Measurements from ENCODE around the gene DPH3.

The DPH3 gene

DNA sequence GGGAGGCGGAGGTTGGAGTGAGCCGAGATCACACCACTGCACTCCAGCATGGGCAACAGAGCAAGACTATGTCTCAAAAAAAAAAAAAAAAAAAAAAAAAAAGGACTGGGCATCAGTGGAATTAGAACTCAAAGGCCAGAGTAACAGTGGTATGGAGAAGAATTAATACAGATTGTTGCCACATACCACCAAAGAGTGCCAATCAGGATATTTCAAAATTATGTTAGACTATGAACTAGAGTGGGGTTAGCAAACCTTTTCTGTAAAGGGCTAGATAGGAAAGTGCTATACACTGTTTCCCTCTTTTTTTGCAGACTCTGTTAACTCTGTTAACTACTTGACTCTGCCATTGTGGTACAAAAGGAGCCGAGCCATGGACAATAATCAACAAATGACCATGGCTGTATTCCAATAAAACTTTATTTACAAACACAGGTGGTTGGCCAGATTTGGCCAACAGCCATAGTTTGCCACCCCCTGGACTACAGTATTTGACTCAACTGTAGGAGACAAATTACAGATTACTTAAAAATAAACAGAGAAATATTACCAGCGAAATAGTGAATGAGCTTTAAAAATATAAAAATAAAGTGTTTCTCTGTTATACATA, 28.6 kb downstream of the DPH3 start:
- FAIRE-seq (no peak), DNase-seq (ENCODE audit: low spot score) (no peak)

DNA sequence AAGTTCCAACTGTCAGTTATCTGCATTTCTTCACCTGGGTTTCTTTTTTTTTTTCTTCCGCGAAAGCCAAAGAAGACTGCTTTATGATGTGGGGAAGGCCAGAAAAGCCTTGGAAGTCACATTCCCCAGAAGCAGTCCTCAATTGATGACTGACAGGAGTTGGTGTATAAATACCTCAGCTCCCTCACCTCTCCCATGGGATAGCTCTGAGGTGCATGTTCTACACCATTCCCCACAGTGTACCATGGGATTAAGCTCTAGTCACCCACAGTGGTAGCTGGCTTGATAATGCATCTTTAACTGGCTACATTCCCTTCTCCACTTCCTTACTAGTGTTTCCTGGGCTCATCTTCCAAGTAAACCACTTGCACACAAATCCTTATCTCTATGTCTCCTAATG, 30.5 kb downstream of the DPH3 start:
- DNase-seq (ENCODE audit: low spot score) (no peak), FAIRE-seq (no peak)

DNA sequence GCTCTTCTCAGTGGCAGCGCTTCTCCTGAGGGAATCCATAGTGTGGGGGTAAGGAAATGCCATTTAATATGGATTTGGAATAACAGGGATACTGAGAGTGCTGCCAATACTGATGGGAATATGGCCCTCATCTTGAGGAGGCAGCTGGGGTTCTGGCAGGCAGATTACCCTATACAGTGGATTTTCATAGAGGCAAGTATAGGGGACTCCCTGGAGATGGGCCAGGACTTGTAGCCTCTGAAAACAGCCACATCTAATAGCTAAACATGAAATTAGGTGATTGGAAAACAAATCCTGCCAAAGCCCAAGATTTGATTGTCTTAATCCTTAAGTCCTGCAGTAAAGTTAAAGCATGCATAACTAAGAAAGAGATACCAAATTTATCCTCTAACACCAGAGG, 30.9 kb downstream of the DPH3 start:
- DNase-seq (ENCODE audit: low spot score): no peak
- FAIRE-seq: no peak

DNA sequence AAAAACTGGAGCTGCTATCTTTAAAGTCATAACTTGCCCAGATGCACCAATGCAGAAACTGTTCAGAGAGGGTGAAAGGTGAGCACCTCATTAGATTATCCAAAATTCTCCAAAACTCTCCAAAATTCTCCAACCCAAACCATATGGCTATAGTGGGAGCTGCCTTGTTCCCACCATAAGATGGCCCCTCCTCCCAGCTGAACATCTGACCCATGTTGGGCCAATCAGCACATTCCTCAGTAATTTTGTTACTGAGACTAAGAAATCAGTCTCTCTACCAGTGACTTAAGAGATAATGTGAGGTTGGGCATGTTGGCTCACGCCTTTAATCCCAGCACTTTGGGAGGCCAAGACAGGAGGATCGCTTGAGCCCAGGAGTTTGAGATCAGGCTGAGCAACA, 32.8 kb downstream of the DPH3 start:
- DNase-seq (ENCODE audit: low spot score) (no peak), FAIRE-seq (no peak)

DNA sequence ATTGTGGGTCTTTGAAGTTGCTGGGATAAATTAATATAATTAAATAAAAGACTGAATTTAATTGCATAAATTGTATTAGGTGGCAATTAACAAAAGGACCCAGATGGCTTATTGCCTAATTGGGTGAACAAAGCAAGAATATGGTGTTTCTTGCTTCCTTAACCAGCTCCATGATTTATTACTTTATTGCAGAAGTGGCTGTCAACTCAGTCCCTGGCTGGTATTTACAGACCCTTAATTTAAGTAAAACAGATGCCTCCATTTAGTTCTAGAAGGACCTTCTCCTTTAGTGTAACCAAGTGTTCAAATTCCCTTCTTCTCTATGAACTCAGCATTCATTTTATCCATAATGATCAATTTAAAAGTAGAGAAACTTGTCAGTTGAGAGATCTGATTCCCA, 35.1 kb downstream of the DPH3 start:
- FAIRE-seq: no peak
- no peak for DNase-seq (ENCODE audit: low spot score)

DNA sequence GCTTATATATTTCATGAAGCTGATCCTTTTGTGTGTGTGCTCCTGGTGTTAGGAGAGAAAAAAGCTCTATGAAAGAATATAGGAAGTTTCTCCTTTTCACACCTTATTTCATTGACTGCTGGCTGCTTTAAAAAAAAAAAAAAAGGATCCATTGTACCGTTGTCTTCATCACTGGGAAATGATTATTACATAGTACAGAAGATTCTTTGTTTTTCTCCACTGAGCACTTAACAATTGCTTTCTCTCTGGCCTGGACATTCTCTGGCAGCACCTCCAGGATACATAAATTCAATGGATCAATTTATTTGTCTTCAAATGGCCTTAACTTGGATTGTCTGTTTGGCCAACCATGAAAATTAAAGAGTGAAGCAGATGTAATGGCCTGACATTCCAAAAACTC, 37.2 kb downstream of the DPH3 start:
- FAIRE-seq (no peak), DNase-seq (ENCODE audit: low spot score) (no peak)

DNA sequence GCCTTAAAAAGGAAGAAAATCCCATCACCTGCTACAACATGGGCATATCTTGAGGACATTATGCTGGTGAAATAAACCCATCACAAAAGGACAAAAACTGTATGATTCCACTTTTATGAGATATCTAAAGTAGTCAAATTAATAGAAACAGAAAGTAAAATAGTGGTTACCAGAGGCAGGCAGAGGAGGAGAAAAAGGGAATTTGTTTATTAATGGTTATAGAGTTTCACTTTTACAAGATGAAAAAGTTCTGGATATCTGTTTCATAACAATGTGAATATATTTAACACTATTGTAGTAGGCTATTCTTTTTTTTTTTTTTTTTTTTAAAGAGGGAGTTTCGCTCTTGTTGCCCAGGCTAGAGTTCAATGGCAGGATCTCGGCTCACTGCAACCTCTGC, 40.4 kb downstream of the DPH3 start:
- DNase-seq (ENCODE audit: low spot score) (no peak), FAIRE-seq (no peak)

DNA sequence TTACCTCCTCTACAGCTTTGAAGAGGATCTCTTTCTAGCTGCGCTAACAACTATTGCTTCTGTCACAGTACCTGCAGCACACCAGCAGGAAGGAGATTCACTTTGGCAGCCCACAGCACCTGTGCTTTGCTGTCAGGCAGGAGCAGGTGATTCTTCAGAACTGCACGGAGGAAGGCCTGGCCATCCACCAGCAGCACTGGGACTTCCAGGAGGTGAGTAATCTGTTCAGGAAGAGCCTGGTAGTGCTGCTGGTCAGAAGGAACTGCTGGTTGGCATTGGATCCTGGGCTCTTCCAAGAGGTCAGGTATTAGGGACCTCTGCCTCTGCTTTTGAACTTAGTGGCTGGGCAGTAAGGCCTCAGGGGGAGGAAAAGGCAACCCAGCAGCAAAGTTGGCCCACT, 42.2 kb downstream of the DPH3 start:
- DNase-seq (ENCODE audit: low spot score) (no peak), FAIRE-seq (no peak)

DNA sequence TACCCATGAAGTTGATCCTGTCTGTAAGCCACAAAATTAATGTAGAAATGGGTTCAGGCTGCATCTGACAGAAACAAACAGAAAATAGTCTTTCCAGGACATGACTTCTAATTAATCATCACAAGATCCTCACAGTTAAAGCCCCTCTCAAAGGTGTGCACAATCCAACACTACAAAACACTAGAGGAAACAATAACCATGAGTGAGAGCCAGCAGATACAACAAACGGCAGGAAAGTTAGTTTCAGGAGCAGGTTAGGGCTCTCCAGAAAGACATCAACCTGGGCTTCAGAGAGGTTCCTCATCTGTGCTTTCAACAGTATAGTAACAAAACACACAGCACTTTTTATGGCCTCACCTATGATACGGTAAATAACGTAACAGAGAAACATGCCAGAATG, 42.8 kb downstream of the DPH3 start:
- DNase-seq (ENCODE audit: low spot score): no peak
- FAIRE-seq: no peak

DNA sequence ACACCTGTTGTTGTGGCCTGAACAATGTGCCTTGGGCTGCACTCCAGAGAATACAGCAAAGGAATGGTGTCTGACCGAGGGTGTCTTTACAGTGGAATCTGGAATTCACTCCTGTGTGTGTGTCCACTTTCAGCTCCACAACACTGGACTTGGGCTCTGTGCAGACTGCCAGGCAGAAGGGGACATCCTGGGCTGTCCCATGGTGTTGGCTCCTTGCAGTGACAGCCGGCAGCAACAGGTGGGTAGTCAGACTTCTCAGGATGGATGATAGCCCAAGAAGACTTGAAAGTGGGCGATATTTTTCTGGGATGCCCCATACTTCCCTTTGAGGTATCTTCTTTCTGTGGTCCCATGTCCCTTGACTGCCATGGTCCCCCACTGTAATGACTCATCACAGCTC, 45.0 kb downstream of the DPH3 start:
- no peak for FAIRE-seq
- no peak for DNase-seq (ENCODE audit: low spot score)

DNA sequence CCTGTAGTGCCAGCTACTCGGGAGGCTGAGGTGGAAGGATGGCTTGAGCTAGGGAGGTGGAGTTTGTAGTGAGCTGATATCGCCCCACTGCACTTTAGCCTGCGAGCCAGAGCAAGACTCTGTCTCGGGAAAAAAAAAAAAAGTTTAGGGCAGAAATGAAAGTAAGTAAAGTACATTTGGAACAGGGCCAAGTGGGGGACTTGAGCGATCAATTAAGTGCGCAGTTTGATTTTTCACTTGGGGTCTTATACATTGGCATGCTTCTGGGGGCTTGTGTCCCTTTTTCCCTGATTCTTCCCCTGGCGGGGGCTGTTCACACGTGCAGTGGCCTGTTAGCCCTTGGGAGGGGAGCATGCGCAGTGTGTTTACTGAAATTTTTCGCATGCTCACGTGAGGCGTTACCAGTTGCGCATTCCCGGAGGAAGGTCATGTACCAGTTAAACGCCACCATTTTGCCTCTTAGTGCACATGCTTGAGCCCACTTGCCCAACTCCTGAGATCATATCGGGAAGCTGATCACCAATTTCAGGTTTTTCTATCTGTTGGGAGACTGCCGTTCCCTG, 48.3 kb downstream of the DPH3 start:
- no peak for FAIRE-seq
- DNase-seq (ENCODE audit: low spot score): no peak

DNA sequence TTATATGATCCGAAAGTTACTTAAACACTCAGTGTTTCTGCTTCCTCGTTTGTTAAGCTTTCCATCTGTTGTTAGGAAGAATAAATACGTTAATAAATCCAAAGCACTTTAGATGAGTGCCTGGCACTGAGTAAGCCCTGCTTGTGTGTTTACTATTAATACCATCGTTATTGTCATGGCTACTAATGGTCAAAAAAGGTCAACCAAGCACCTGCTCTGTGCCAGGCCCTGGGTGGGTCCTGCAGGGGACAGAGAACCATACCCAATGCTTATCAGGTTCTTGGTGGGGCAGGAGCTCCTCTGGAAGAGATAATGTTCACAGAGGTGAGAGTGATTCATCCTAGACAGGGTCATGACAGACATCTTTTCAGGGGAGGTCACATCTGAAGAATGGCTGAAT, 50.4 kb downstream of the DPH3 start:
- FAIRE-seq (no peak), DNase-seq (ENCODE audit: low spot score) (no peak)

DNA sequence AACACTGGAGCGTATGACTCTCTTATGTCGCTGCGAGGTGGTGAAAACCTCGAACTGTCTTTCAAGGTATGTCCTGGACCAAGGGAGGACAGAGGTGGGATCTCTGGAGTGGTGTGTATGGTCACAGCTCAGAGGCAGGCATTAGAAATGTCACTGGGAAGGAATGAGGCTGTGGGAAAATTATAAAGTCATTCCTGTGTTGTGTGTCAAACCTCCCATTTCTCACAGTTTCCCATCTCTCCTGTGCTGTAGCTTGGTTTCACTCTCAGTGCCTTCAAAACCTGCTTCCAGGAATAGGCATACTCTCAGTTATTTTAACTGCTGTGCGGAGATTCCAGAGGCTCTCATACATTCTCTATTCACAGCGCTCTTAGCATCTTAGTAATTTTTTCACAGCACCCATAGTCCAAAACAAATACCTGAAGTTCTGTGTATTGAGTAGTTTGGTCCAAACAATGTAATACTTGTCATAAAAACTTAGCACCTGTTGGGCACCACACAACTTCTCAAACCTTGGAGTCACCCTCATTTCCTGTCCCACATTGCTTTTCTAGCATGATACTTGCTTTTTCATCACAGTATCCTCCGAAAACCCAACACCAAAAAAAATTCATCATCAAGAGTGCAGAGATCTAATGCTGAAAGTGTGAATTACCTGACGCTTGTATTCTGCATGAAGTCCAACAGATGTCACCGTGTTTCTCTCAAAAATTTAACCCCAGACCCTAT, 53.4 kb downstream of the DPH3 start:
- FAIRE-seq: no peak
- no peak for DNase-seq (ENCODE audit: low spot score)
